ENCODE results near the gene CNPY3.

Gene CNPY3

DNA sequence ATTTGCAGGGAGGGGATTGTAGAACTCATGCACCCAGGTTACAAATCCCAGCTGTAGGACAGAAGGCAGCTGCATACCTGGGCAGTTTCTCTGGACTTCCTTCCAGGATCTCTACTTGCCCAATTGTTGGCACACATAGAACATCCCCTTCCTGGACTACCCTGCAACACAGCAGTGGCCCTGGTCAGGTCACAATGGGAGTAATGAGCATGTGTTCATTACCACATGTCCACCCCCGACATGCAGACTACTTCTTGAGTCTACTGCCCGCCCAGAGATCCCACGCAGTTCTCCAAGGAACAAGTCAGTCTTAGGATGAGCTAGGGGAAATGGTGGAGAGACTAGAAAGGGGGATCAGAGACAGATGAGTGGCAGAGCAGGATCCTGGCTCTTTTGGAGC lies 44.6 kb downstream of the CNPY3 start:
- DNase-seq (ENCODE audit: low read depth): no peak
- TF ChIP-seq, protein P1, sequence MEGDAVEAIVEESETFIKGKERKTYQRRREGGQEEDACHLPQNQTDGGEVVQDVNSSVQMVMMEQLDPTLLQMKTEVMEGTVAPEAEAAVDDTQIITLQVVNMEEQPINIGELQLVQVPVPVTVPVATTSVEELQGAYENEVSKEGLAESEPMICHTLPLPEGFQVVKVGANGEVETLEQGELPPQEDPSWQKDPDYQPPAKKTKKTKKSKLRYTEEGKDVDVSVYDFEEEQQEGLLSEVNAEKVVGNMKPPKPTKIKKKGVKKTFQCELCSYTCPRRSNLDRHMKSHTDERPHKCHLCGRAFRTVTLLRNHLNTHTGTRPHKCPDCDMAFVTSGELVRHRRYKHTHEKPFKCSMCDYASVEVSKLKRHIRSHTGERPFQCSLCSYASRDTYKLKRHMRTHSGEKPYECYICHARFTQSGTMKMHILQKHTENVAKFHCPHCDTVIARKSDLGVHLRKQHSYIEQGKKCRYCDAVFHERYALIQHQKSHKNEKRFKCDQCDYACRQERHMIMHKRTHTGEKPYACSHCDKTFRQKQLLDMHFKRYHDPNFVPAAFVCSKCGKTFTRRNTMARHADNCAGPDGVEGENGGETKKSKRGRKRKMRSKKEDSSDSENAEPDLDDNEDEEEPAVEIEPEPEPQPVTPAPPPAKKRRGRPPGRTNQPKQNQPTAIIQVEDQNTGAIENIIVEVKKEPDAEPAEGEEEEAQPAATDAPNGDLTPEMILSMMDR (IDR thresholded peaks at IDR 0.05; ENCODE audit: insufficient read depth, low read depth, low read length, missing control alignments): no peak
- no peak overlapping the region for H3K4me3 ChIP-seq (ENCODE audit: low read length)

DNA sequence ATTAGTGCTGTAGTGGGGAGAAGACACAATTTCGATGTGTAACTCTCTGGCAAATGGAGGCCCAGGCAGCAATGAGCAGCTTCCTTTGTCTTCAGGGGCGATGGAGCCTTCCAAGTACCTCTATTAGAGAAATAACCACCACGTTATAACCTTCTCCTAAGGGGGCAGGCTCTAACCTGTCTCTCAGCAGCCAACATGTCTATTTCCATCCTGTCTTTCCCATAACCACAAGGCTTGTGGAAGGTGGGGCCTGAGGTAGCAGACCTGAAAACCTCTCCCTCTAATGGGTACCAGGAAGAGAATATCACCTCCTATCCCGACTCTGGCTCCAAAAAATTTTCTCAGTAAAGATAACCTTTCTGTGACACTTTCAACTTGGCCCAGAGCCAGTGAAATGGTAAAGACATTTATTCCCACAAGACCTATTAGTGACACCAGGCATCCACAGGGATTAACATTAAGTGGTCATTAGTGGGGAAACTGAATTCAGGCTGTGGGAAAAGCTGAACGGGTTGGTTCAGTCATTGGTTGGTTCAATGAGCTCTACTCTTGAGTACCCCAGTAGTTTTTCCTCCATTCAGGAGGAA lies 45.7 kb downstream of the CNPY3 start:
- TF ChIP-seq, protein P1 (IDR thresholded peaks at IDR 0.05; ENCODE audit: insufficient read depth, low read depth, low read length, missing control alignments): no peak
- H3K4me3 ChIP-seq (ENCODE audit: low read length): no peak overlapping the region
- peak; percentile 78 for DNase-seq (ENCODE audit: low read depth)

DNA sequence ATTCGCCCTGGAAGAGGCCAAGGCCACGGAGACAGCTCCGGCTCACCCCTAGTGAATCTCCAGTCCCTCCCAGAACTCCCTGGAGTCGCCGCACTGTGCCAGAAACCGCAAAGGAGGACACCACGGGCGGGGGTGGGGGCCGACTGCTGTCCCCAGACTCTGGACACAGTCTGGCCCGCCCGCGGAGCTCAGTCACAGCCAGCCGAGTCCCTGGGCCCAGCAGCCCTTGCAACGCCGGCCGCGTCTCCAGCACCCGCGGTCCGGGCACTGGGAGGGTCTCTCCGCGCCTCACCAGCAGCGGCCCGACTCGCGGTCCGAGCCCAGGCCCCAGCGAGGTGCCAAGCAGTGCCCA lies 49.2 kb downstream of the CNPY3 start:
- DNase-seq (ENCODE audit: low read depth): no peak
- TF ChIP-seq, protein P1 (IDR thresholded peaks at IDR 0.05; ENCODE audit: insufficient read depth, low read depth, low read length, missing control alignments): no peak
- H3K4me3 ChIP-seq (ENCODE audit: low read length): peak overlapping the region; percentile 73

DNA sequence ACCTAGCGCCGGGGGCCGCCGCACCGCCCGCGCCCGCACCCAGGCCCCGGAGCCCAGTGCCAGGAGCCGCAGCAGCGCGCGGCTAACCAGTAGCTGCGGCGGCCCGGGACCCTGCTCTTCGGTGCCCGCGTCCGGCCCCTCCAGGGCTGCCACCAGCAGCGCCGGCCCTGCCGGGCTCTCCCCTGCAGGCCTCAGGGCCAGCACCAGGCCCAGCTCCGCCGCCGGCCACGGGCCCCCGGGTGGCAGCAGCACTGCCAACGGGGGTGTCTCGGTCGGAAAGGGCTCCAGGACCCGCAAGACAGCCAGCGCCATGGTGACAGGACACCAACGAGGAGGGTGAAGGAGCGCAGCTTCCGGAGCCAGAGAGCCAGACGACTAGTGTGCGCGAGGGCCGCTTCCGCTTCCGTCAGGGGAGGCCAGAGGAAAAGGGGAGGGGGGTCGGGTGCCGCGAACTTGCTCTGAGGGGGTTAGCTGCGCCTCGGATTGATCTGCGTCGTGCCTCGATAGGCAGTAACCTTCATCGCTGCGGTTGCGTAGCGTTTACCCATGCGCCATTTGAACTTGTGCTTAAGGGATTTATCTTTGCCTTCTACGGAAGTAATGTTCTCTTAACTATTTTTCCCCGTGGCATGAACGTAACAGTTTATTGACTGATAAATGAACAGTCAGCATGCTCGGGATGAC lies 49.7 kb downstream of the CNPY3 start, which contains the start of gene PEX6:
PEX6 (minus strand) TSS at position 343 of the 684 bp plus-strand sequence; CDS start at position 312, 31 bp downstream.
- DNase-seq (ENCODE audit: low read depth): peak; percentile 83
- peak within 1 kb of the TSS; percentile 73 for H3K4me3 ChIP-seq (ENCODE audit: low read length)
- TF ChIP-seq, protein P1 (IDR thresholded peaks at IDR 0.05; ENCODE audit: insufficient read depth, low read depth, low read length, missing control alignments): no peak

DNA sequence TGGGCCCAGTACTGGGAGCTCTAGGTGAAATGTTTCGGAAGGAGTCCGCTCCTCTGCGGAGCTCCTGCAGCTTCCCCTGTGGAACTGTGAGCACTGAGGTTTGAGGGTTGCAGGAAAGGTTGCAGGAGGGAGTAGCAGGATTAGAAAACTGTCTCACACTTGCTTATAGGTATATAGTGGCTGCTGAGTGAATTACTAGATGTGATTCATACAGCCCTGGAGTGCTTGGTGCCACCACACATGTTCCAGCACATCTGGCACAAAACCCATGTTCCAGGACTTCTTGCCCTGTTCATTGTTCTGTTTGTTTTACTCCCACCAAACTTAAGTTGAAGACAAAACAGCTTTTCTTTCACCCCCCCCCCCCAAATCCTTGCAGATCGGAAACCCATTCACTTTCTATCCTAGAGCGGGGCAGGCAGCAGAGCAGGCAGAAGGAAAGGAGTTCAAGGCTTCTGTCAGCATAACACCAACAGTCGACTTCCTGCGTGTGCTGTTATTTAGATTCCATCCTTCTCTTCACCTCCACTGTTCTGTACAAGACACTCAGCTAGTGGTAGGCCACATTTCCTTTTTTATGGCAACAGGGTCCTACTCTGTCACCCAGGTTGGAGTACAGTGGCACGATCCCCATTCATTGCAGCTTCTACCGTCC lies 50.4 kb downstream of the CNPY3 start:
- TF ChIP-seq, protein P1 (IDR thresholded peaks at IDR 0.05; ENCODE audit: insufficient read depth, low read depth, low read length, missing control alignments): peak; percentile 19
- H3K4me3 ChIP-seq (ENCODE audit: low read length): peak overlapping the region; percentile 73
- peak; percentile 82 for DNase-seq (ENCODE audit: low read depth)

DNA sequence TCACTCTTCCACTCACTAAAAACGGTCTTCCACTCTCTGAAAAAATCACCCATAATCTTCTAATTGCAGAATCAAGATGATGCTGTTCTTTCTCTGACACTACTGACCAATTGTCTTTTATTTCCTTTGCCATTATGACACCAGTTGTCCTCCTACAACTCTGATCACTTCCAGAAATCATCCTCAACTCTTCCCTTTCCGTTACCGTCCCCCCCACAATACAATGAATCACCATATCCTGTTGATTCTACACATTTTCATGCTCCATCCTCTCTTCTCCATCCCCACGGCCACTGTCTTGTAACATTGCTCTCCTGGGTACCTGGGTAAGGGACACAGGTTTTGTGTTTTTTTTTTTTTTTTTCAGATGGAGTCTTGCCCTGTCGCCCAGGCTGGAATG lies 52.6 kb downstream of the CNPY3 start:
- TF ChIP-seq, protein P1 (IDR thresholded peaks at IDR 0.05; ENCODE audit: insufficient read depth, low read depth, low read length, missing control alignments): no peak
- DNase-seq (ENCODE audit: low read depth): no peak
- no peak overlapping the region for H3K4me3 ChIP-seq (ENCODE audit: low read length)
